SH-SY5Y (cell line): ENCODE data around the gene METTL15.

Source experiments
- GATA2 ChIP-seq: IDR thresholded peaks from 2 replicates; pipeline ENCODE4 v1.6.1; 2011; ENCODE audit warnings: mild to moderate bottlenecking, low read depth, low read length
- GATA3 ChIP-seq: IDR thresholded peaks from 2 replicates; pipeline ENCODE4 v1.6.1; 2011; ENCODE audit warnings: low read depth, mild to moderate bottlenecking, low read length, moderate library complexity

GRCh38 chr11:28099715-28100114 lies 8.5 kb upstream of the METTL15 start:
- TF ChIP-seq GATA3 (no peak), GATA2 (no peak)
